ENCODE measurements around the gene GOLGA6C. TPM values are rescaled to one million over a fixed set of nuclear protein-coding genes. Genes with fewer than 3 reads are reported as not detected.
"Not testable (repeated sequence)": the region's sequence is repeated elsewhere in the genome, so short reads cannot be mapped to it uniquely, and the experiment has no call there.

The GOLGA6C gene
- total RNA-seq, 4 donors from 2014 or later: not detected

- peaks cover 45% of the 10 kb centered on the region for H3K27me3 ChIP-seq
- H3K27ac ChIP-seq: no peak overlapping the region
- H3K4me1 ChIP-seq: no peaks in the 10 kb centered on the region
- H3K36me3 ChIP-seq: no peaks in the 10 kb centered on the region
- ATAC-seq: no peak
- WGBS, 2 donors (ENCODE audit: low coverage in 1 of 2): 67% methylated on average over 1 of the region's 5 CpGs; no CpG with 5 or more reads in 1 of the 2 donors
- no peak overlapping the region for H3K4me3 ChIP-seq
- TF ChIP-seq POLR2A (IDR thresholded peaks at IDR 0.05) (no peak), EP300 (IDR thresholded peaks at IDR 0.05) (no peak), POLR2AphosphoS5 (IDR thresholded peaks at IDR 0.05) (no peak), CTCF (IDR thresholded peaks at IDR 0.05) (no peak)
- no peaks in the 10 kb centered on the region for H3K9me3 ChIP-seq
Measured at GRCh38 chr15:75238150-75238549, 20.0 kb upstream of the GOLGA6C start.

DNA sequence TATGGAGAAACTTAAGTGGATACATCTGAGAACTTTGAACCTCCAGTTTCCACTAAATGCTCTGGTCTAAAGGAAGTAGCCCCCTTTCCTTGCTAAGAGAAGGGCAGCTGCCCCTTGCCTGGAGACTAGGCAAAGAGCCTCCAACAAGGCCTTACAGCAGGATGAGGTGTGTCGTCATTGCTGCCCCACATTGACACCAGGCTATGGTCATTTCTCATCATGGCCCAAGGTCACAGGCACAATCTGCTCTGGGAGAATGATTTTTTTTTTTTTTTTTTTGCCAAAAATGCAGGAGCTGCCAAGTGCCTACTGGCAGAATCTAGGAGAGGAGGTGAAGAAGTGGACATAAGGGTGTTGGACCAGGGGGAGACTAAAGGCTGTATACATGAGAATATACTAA lies 12.4 kb upstream of the GOLGA6C start:
- ATAC-seq, H3K4me1 ChIP-seq, H3K27ac ChIP-seq, H3K9me3 ChIP-seq, H3K4me3 ChIP-seq, H3K36me3 ChIP-seq: not testable (repeated sequence)
- no CpG with 5 or more reads among the region's 1 CpG for WGBS, 2 donors (ENCODE audit: low coverage in 1 of 2)
- H3K27me3 ChIP-seq: peaks cover 26% of the 10 kb centered on the region

GRCh38 chr15:75248991-75249390 lies 9.1 kb upstream of the GOLGA6C start:
- not testable (repeated sequence) for H3K4me1 ChIP-seq, ATAC-seq, H3K36me3 ChIP-seq, H3K9me3 ChIP-seq, H3K4me3 ChIP-seq, H3K27ac ChIP-seq
- H3K27me3 ChIP-seq: peaks cover 40% of the 10 kb centered on the region
- 54% methylated on average over 3 to 6 of the region's 6 CpGs for WGBS, 2 donors (ENCODE audit: low coverage in 1 of 2)

- 53% methylated on average over 4 of the region's 4 CpGs for WGBS, 2 donors (ENCODE audit: low coverage in 1 of 2)
- no peak overlapping the region for H3K27ac ChIP-seq
- no peaks in the 10 kb centered on the region for H3K9me3 ChIP-seq
- H3K36me3 ChIP-seq: no peaks in the 10 kb centered on the region
- no peaks in the 10 kb centered on the region for H3K4me1 ChIP-seq
- ATAC-seq: no peak
- TF ChIP-seq EP300 (IDR thresholded peaks at IDR 0.05) (no peak), CTCF (IDR thresholded peaks at IDR 0.05) (no peak), POLR2A (IDR thresholded peaks at IDR 0.05) (no peak), POLR2AphosphoS5 (IDR thresholded peaks at IDR 0.05) (no peak)
- H3K4me3 ChIP-seq: no peak overlapping the region
- peaks cover 33% of the 10 kb centered on the region for H3K27me3 ChIP-seq
Measured at GRCh38 chr15:75249726-75250125, 8.4 kb upstream of the GOLGA6C start.

- not testable (repeated sequence) for H3K4me1 ChIP-seq, H3K27ac ChIP-seq, ATAC-seq, H3K4me3 ChIP-seq, H3K9me3 ChIP-seq, H3K36me3 ChIP-seq
- 59 to 70% methylated on average over 4 of the region's 4 CpGs for WGBS, 2 donors (ENCODE audit: low coverage in 1 of 2)
- H3K27me3 ChIP-seq: peaks cover 33% of the 10 kb centered on the region
Measured at GRCh38 chr15:75251343-75251742, 6.8 kb upstream of the GOLGA6C start.

DNA sequence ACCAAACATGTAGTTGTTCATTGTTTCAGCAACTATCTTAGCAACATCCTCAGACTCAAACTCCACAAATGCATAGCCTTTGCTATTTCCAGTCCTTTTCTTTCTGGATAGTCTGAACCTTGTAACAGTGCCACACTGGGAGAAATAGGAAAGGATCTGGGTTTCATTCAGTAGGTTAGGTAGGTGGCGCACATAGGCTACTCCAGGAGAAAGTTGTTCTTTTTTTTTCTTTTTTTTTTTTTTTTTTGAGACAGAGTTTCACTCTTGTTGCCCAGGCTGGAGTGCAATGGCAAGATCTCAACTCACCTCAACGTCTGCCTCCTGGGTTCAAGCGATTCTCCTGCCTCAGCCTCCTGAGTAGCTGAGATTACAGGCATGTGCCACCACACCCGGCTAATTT lies 5.8 kb upstream of the GOLGA6C start:
- not testable (repeated sequence) for H3K9me3 ChIP-seq, H3K4me1 ChIP-seq, H3K4me3 ChIP-seq, H3K36me3 ChIP-seq, ATAC-seq, H3K27ac ChIP-seq
- WGBS, 2 donors (ENCODE audit: low coverage in 1 of 2): 72% methylated on average over 4 of the region's 4 CpGs; no CpG with 5 or more reads in 1 of the 2 donors
- H3K27me3 ChIP-seq: peaks cover 33% of the 10 kb centered on the region

GRCh38 chr15:75258620-75259343 lies 648 bp downstream of the GOLGA6C start:
- not testable (repeated sequence) for H3K4me1 ChIP-seq, H3K27ac ChIP-seq, H3K4me3 ChIP-seq, H3K9me3 ChIP-seq, ATAC-seq, H3K36me3 ChIP-seq, H3K27me3 ChIP-seq
- WGBS, 2 donors (ENCODE audit: low coverage in 1 of 2): 100% methylated on average over 1 of the region's 16 CpGs; no CpG with 5 or more reads in 1 of the 2 donors

- not testable (repeated sequence) for H3K4me3 ChIP-seq, H3K27me3 ChIP-seq, H3K4me1 ChIP-seq, ATAC-seq, H3K36me3 ChIP-seq, H3K27ac ChIP-seq, H3K9me3 ChIP-seq
- no CpG with 5 or more reads among the region's 3 CpGs for WGBS, 2 donors (ENCODE audit: low coverage in 1 of 2)
Measured at GRCh38 chr15:75259873-75260272, 1.7 kb downstream of the GOLGA6C start.

GRCh38 chr15:75273751-75274359 lies 15.7 kb downstream of the GOLGA6C start:
- not testable (repeated sequence) for H3K36me3 ChIP-seq, ATAC-seq, H3K4me3 ChIP-seq, H3K27me3 ChIP-seq, H3K9me3 ChIP-seq, H3K4me1 ChIP-seq, H3K27ac ChIP-seq
- WGBS, 2 donors (ENCODE audit: low coverage in 1 of 2): 80 to 100% methylated on average over 1 of the region's 8 CpGs

Data from gastroesophageal sphincter (tissue), 4 donors.